ENCODE data around the gene SLBP.

The SLBP gene

GRCh38 chr4:1753294-1753696, 41.2 kb upstream of the SLBP start:
- TF ChIP-seq GATA3 (IDR thresholded peaks at IDR 0.05; ENCODE audit: low read depth, low read length): no peak

GRCh38 chr4:1752284-1753041, 40.3 kb upstream of the SLBP start:
- TF ChIP-seq GATA3 (IDR thresholded peaks at IDR 0.05; ENCODE audit: low read depth, low read length) (no peak), GATA2 (IDR thresholded peaks at IDR 0.05; ENCODE audit: low read depth, low read length) (no peak)

DNA sequence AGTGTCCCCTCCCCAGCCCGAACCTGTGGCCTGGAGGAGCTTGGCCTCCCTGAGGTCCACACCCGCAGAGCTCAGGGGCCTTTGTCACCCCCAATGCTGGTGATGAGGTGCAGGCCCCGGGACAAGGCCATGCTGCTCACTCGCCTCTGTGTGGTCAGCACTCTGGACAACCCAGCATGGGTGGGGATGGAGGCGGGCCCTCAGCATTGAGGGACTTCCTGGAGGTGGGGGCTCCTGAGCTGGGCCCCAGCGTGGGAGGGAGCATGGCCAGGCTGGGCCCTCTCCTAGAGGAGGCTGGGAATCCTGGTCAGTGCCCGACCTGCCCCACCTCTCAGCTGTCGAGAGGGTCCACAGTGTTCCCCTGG, 39.8 kb upstream of the SLBP start:
- no peak for TF ChIP-seq GATA2 (IDR thresholded peaks at IDR 0.05; ENCODE audit: low read depth, low read length)
- no peak for TF ChIP-seq GATA3 (IDR thresholded peaks at IDR 0.05; ENCODE audit: low read depth, low read length)

GRCh38 chr4:1751155-1751918, 39.2 kb upstream of the SLBP start:
- TF ChIP-seq GATA2 (IDR thresholded peaks at IDR 0.05; ENCODE audit: low read depth, low read length) (no peak), GATA3 (IDR thresholded peaks at IDR 0.05; ENCODE audit: low read depth, low read length) (no peak)

DNA sequence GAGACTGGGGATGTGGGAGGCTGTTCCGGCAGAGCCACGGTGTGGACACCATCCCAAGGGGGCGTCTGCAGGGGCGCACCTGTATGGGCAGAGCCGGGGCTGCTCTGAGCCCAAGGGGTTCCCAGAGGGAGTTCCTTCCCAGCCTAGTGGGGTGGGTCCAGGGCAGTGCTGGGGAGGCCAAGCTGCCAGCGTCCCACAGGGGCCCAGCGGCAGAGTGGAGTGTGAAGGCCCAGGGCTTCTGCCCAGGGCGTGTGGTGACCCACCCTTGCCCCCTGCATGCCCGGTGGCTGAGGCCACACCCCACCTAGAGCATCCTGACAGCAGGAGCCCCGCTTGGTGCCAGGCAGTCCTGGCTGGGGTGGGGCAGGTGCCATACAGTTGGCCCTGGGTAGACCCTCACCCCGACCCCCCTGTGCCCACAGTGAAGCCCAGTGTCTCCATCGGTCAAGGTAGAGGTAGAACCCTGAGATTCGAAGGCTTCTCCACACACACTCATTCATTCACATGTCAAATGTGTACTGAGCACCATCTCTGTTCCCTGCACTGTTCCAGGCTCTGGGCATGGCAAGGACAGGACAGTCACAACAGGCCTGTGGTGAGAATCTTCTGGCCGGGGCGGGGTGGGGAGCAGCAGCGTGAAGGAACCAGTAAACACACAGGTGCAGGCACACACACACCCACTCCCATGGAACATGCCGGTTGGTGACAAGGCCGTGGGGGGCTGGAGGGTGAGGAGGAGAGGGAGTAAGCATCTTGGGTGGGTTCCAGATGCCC, 38.4 kb upstream of the SLBP start:
- no peak for TF ChIP-seq GATA2 (IDR thresholded peaks at IDR 0.05; ENCODE audit: low read depth, low read length)
- no peak for TF ChIP-seq GATA3 (IDR thresholded peaks at IDR 0.05; ENCODE audit: low read depth, low read length)

- TF ChIP-seq GATA2 (IDR thresholded peaks at IDR 0.05; ENCODE audit: low read depth, low read length): no peak
- no peak for TF ChIP-seq GATA3 (IDR thresholded peaks at IDR 0.05; ENCODE audit: low read depth, low read length)
These were observed 37.7 kb upstream of the SLBP start for GRCh38 chr4:1749826-1750225.

GRCh38 chr4:1749370-1749769, 37.3 kb upstream of the SLBP start:
- no peak for TF ChIP-seq GATA3 (IDR thresholded peaks at IDR 0.05; ENCODE audit: low read depth, low read length)
- TF ChIP-seq GATA2 (IDR thresholded peaks at IDR 0.05; ENCODE audit: low read depth, low read length): no peak

GRCh38 chr4:1748465-1748995, 36.4 kb upstream of the SLBP start:
- TF ChIP-seq GATA2 (IDR thresholded peaks at IDR 0.05; ENCODE audit: low read depth, low read length) (no peak), GATA3 (IDR thresholded peaks at IDR 0.05; ENCODE audit: low read depth, low read length) (no peak)

DNA sequence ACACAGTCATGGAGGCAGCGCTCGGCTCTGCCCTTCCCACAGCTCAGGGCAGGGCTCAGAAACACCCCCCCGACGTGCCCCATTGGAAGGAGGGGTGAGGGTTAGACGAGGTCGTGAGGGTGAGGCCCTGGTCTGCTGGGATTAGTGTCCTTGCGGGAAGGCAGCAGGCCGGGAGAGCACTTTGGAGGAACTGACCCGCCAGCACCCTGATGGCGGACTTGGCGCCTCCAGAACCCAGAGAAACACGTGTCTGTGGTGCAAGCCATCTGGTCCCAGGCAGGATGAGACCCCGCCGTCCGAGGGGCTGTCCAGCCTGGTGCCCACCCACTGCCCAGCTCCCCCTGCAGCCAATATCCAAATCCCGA, 35.5 kb upstream of the SLBP start:
- TF ChIP-seq GATA2 (IDR thresholded peaks at IDR 0.05; ENCODE audit: low read depth, low read length) (no peak), GATA3 (IDR thresholded peaks at IDR 0.05; ENCODE audit: low read depth, low read length) (no peak)

DNA sequence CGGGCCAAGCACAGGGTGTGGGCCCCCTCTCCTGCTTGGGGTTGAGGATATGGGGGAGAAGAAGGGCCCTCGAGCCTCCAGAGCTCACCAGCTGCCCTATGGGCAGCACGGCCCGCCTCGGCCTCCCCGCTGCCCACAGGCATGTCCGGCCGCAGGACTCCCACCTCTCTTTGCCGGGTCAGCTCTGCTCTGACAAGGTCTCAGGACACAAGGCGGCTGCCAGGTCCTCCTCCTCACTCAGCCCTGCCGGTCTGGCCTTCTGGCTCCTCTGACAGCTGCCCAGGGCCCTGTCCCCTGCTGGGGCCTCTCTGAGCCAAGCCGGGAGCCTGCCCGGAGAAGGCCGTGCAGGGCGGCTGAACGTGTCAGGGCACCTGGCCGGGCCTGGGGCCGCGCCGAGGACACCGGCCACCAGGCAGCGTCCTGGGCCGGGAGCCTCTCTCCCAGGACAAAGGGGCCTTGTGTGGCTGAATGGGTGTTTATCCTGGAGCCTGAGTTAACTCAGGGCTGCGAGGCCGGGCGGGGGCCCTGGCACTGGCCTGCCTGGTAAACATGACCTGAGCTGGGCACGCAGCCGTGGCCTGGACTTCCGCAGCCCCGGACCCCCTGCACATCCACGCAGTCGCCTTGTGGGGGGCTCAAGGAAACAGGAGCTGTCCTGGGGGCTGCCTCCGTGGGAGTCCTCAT, 34.9 kb upstream of the SLBP start:
- TF ChIP-seq GATA2 (IDR thresholded peaks at IDR 0.05; ENCODE audit: low read depth, low read length) (no peak), GATA3 (IDR thresholded peaks at IDR 0.05; ENCODE audit: low read depth, low read length) (no peak)

DNA sequence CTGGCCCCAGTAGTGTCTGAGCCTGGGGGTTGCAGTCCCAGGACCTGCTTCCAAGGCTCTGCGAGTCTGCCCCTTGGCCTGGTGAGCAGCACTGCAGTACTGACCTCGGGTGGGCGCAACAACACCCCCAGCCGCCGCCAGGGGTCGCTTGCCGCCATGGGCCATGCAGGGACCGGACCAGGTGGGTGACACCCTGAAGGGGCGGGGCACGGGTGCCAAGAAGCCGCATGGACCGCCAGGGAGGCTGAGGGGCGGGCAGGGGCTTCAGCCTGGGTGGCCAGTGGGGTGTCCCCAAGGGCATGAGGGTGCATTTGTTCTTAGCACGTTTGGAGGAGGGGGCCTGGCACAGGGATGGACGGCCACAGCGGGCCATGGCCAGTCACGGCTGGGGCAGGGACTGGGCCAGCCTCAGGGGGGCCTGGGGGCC, 34.2 kb upstream of the SLBP start:
- TF ChIP-seq GATA2 (IDR thresholded peaks at IDR 0.05; ENCODE audit: low read depth, low read length): no peak

GRCh38 chr4:1745697-1746096, 33.6 kb upstream of the SLBP start:
- TF ChIP-seq GATA2 (IDR thresholded peaks at IDR 0.05; ENCODE audit: low read depth, low read length) (no peak), GATA3 (IDR thresholded peaks at IDR 0.05; ENCODE audit: low read depth, low read length) (no peak)

DNA sequence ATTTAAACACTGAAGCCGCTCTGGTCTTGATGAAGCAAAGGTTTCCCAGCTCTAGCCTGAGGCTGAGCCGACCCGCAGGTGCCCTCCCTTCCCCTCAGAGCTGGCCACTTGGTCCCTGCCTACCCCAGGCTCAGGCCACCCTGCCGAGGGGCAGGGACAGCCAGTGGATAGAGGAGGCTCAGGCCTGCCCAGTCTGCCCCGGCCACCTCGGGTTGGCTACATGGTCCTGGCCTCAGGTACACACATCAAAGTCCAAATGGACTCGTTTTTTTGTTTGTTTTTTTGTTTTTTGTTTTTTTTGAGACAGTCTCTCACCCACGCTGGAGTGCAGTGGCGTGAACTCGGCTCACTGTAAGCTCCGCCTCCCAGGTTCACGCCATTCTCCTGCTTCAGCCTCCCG, 33.0 kb upstream of the SLBP start:
- TF ChIP-seq GATA2 (IDR thresholded peaks at IDR 0.05; ENCODE audit: low read depth, low read length) (no peak), GATA3 (IDR thresholded peaks at IDR 0.05; ENCODE audit: low read depth, low read length) (no peak)

- no peak for TF ChIP-seq GATA3 (IDR thresholded peaks at IDR 0.05; ENCODE audit: low read depth, low read length)
- TF ChIP-seq GATA2 (IDR thresholded peaks at IDR 0.05; ENCODE audit: low read depth, low read length): no peak
These were observed 32.4 kb upstream of the SLBP start for GRCh38 chr4:1744552-1744951.

Data from SH-SY5Y (cell line).